ENCODE results near the gene SOX14.

The SOX14 gene

GRCh38 chr3:137768361-137769321 lies 4.5 kb downstream of the SOX14 start:
- peak; percentile 43 for DNase-seq

GRCh38 chr3:137769322-137770065 lies 5.4 kb downstream of the SOX14 start:
- no peak for DNase-seq

GRCh38 chr3:137770066-137770834 lies 6.1 kb downstream of the SOX14 start:
- DNase-seq: no peak

GRCh38 chr3:137770835-137771399 lies 6.8 kb downstream of the SOX14 start:
- no peak for DNase-seq

- no peak for DNase-seq
These were observed 7.5 kb downstream of the SOX14 start for GRCh38 chr3:137771401-137772213.

GRCh38 chr3:137772214-137772955 lies 8.3 kb downstream of the SOX14 start:
- DNase-seq: no peak

- no peak for DNase-seq
These were observed 14.8 kb downstream of the SOX14 start for GRCh38 chr3:137778941-137779340.

GRCh38 chr3:137787529-137787928 lies 23.4 kb downstream of the SOX14 start:
- no peak for DNase-seq

GRCh38 chr3:137789236-137789635 lies 25.1 kb downstream of the SOX14 start:
- DNase-seq: no peak

- peak; percentile 54 for DNase-seq
These were observed 28.6 kb downstream of the SOX14 start for GRCh38 chr3:137792626-137793271.

GRCh38 chr3:137796993-137797392 lies 32.9 kb downstream of the SOX14 start:
- no peak for DNase-seq

- no peak for DNase-seq
These were observed 39.1 kb downstream of the SOX14 start for GRCh38 chr3:137803215-137803614.

GRCh38 chr3:137807998-137808397 lies 43.9 kb downstream of the SOX14 start:
- no peak for DNase-seq

- no peak for DNase-seq
These were observed 45.4 kb downstream of the SOX14 start for GRCh38 chr3:137809509-137809908.

- DNase-seq: no peak
These were observed 47.9 kb downstream of the SOX14 start for GRCh38 chr3:137812023-137812422.

- DNase-seq: no peak
These were observed 51.1 kb downstream of the SOX14 start for GRCh38 chr3:137815251-137815650.
